Endothelial cell of umbilical vein (primary cell): ENCODE results near the gene CTBP1. TPM values are rescaled to one million over a fixed set of nuclear protein-coding genes. Genes with fewer than 3 reads are reported as not detected.

Experiments
- BruUV-seq: library from RNA; stranded (reverse); fragments of 400-500 nt; replicated peaks from 2 replicates; lab custom pipeline; 2021; lab: Mats Ljungman, UMichigan
- CTCF ChIA-PET: fragments of 300-600, 350-600 bp; sonication (Branson Sonifier 250); formaldehyde crosslinking; loops from one replicate; lab custom pipeline; 2021; ENCODE audit warnings: antibody characterized with exemption, inconsistent platforms; lab: Charles Lee
- POLR2A ChIA-PET: fragments of 300-600, 350-600 bp; sonication (Branson Sonifier 250); formaldehyde crosslinking; loops from one replicate; lab custom pipeline; 2021; ENCODE audit warnings: antibody characterized with exemption, inconsistent platforms; lab: Charles Lee
- DNase-seq: peaks from one replicate; pipeline ENCODE4 v3.0.0-alpha.2; 2011; ENCODE audit warnings: low read depth, low spot score
- FAIRE-seq: peaks from 2 replicates; lab custom pipeline; 2011; peaks lifted over from hg19 to GRCh38; lab: Jason Lieb, UNC
- H2AFZ ChIP-seq: 2 replicates; pipeline ENCODE4 v1.6.0; 2012; ENCODE audit warnings: low read depth, low read length, control low read depth, inconsistent platforms
- H3K27ac ChIP-seq: 2 replicates; pipeline ENCODE4 v1.5.1; 2011; ENCODE audit warnings: low read depth, mild to moderate bottlenecking, control low read depth, low read length, moderate library complexity; ENCODE audit not compliant: insufficient read depth
- H3K27me3 ChIP-seq, 2 experiments: 2 replicates each; pipeline versions ENCODE4 v1.6.0 to v1.6.1; 2011; ENCODE audit warnings: low read length in 2 of 2, mixed read lengths in 1 of 2; ENCODE audit not compliant: control insufficient read depth in 2 of 2, insufficient read depth in 2 of 2
- H3K36me3 ChIP-seq, 2 experiments: 2 replicates in 1 of 2; 3 replicates in 1 of 2; pipeline ENCODE4 v1.5.1; 2011; ENCODE audit warnings: low read length in 2 of 2, mild to moderate bottlenecking in 1 of 2, moderate library complexity in 1 of 2; ENCODE audit not compliant: control insufficient read depth in 2 of 2, insufficient read depth in 2 of 2; ENCODE audit errors: extremely low read depth in 1 of 2
- H3K4me1 ChIP-seq: 3 replicates; pipeline ENCODE4 v1.5.1; 2011; ENCODE audit warnings: mild to moderate bottlenecking, low read length; ENCODE audit not compliant: control insufficient read depth, insufficient read depth; ENCODE audit errors: extremely low read depth
- H3K4me2 ChIP-seq: 2 replicates; pipeline ENCODE4 v1.6.1; 2011; ENCODE audit warnings: low read length, control low read depth, mixed read lengths; ENCODE audit not compliant: insufficient read depth
- H3K4me3 ChIP-seq, 3 experiments: fragments of 200-600 bp in 1 of 3; sonication (generic), shearing (Covaris generic) in 1 of 3; replicated peaks in 1 of 3; 2 replicates each; pipeline ENCODE4 v1.5.1; 2011 to 2016; ENCODE audit warnings: control low read depth in 3 of 3, low read length in 3 of 3, mild to moderate bottlenecking in 2 of 3, inconsistent platforms in 1 of 3, low read depth in 1 of 3, moderate library complexity in 1 of 3; ENCODE audit not compliant: insufficient read depth in 1 of 3
- H3K79me2 ChIP-seq: 2 replicates; pipeline ENCODE4 v1.6.0; 2012; ENCODE audit warnings: low read length, inconsistent platforms; ENCODE audit not compliant: control insufficient read depth, insufficient read depth
- H3K9ac ChIP-seq: replicated peaks from 2 replicates; pipeline ENCODE3; 2011; ENCODE audit warnings: low read length, control low read depth; ENCODE audit not compliant: insufficient read depth; ENCODE audit errors: extremely low read depth
- H3K9me1 ChIP-seq: replicated peaks from 3 replicates; pipeline ENCODE4 v1.6.0; 2011; ENCODE audit warnings: mild to moderate bottlenecking, low read length; ENCODE audit not compliant: control insufficient read depth, insufficient read depth; ENCODE audit errors: extremely low read depth
- H3K9me3 ChIP-seq: replicated peaks from 2 replicates; pipeline ENCODE4 v1.5.1; 2012; ENCODE audit warnings: low read length, inconsistent platforms; ENCODE audit not compliant: control insufficient read depth, insufficient read depth
- H4K20me1 ChIP-seq: replicated peaks from 2 replicates; pipeline ENCODE3; 2011; ENCODE audit warnings: mild to moderate bottlenecking, low read length; ENCODE audit not compliant: control insufficient read depth, insufficient read depth; ENCODE audit errors: extremely low read depth
- EZH2 ChIP-seq: IDR thresholded peaks from 2 replicates; pipeline ENCODE4 v1.6.1; 2012; ENCODE audit warnings: borderline replicate concordance, low read depth, mild to moderate bottlenecking, moderate library complexity, low read length, inconsistent platforms; ENCODE audit not compliant: severe bottlenecking
- FOS ChIP-seq: IDR thresholded peaks from 2 replicates; pipeline ENCODE4 v1.6.1; 2011; ENCODE audit warnings: mild to moderate bottlenecking, low read length, moderate library complexity, borderline replicate concordance; ENCODE audit not compliant: insufficient read depth
- GATA2 ChIP-seq: IDR thresholded peaks from 2 replicates; pipeline ENCODE4 v1.7.0; 2011; ENCODE audit warnings: low read depth, mild to moderate bottlenecking, moderate library complexity, mixed read lengths, low read length; ENCODE audit not compliant: insufficient read length, insufficient read depth
- JUN ChIP-seq: IDR thresholded peaks from 2 replicates; pipeline ENCODE4 v1.6.1; 2011; ENCODE audit warnings: borderline replicate concordance, low read depth; ENCODE audit not compliant: insufficient read length, insufficient read depth
- MYC ChIP-seq: IDR thresholded peaks from one replicate; pipeline ENCODE4 v1.6.1; 2011; ENCODE audit warnings: mild to moderate bottlenecking, low read depth, low read length
- POLR2AphosphoS5 ChIP-seq: IDR thresholded peaks from 2 replicates; pipeline ENCODE4 v1.6.1; 2012; ENCODE audit warnings: low read depth, mild to moderate bottlenecking, control low read depth, low read length, moderate library complexity; ENCODE audit not compliant: insufficient read depth
- dilution Hi-C: fragments of 300-500 bp; cut with MboI; formaldehyde crosslinking; loops from one replicate; pipeline ENCODE4 v1.15.0; 2019; ENCODE audit warnings: low sequenced_read_pairs; ENCODE audit not compliant: extremely low pct_ligation_motif_present
- intact Hi-C: fragments of 100-400 bp; cut with micrococcal nuclease; formaldehyde crosslinking; loops from one replicate; pipeline ENCODE4 v1.10.0; 2022
- polyA plus RNA-seq, 4 experiments: library from polyadenylated mRNA; depleted of rRNA in 3 of 4; stranded (reverse) in 3 of 4; unstranded in 1 of 4; fragments of >200 nt; gene quantifications; 2 replicates each; pipeline versions ENCODE4 v1.2.1 to v1.2.3, GENCODE V29; 2011 to 2012; ENCODE audit warnings: missing spikeins in 1 of 4
- total RNA-seq: library from RNA; stranded (reverse); gene quantifications from 2 replicates; pipeline ENCODE4 v1.2.3, GENCODE V29; 2021
- TF ChIP-seq, protein P1 (sequence below), 2 donors: IDR thresholded peaks; 1 replicate in 1 of 2; 2 replicates in 1 of 2; pipeline ENCODE4 v1.5.1; 2011; ENCODE audit warnings: low read length in 2 of 2, mild to moderate bottlenecking in 2 of 2, moderate library complexity in 2 of 2, control low read depth in 1 of 2, inconsistent platforms in 1 of 2, low read depth in 1 of 2; ENCODE audit not compliant: insufficient read depth in 1 of 2; ENCODE audit errors: extremely low read depth in 1 of 2

Gene CTBP1
- total and polyA plus RNA-seq, 2 donors (not counting 3 experiments of a cell fraction or from before 2014, with no cell fraction given): 165 to 167 TPM

DNA sequence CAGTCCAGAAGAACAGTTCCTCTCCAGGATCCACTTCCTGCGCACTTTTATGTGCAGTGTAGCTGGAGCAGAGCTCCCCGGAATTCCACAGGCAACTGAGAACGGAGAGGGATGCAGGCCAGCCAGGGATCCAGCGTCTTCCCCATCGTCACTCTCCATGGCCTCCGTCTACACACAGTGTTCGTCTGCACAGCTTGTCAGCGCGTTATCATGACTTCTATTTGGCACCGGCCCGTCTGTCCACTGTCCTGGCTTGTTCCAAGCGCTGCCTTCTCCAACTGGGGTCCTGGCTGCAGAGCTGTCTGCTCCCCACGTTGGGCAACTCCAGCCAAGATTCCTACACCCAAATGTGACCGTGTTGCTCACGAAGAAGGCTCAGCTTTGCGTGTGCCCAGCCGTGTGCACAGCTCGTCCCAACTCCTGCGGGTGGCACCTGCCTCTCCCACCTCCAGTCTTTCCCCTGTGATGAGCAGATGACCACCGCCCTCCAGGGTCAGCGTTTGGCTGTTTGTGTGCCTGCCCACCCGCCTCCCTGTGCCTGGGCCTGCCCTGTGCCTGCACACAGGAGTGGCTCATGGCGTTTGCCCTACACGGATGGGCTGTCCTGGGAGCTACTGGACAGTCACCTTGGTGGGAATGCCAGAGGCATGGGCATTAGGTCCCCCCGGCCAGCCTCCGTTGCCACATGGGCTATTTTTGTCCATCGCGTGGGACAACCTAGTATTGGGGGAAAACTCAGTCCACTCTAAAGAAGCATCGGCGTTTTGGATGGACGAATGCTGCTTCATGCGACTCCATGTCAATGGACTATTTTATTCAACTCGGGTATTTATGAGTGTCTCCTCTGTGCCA, 2.2 kb upstream of the CTBP1 start:
- H2AFZ ChIP-seq: no peak overlapping the region
- FAIRE-seq: no peak
- intact Hi-C loops: no loop called here

More for the DNA sequence above, 2.2 kb upstream of the CTBP1 start:
- Histone ChIP-seq H3K27me3 (no peaks in the 10 kb centered on the region), H3K4me1 (peaks cover 17% of the 10 kb centered on the region), H3K4me3 (no peak overlapping the region), H3K4me2 (no peak overlapping the region), H4K20me1 (no peaks in the 10 kb centered on the region), H3K27ac (no peak overlapping the region), H3K9me1 (no peaks in the 10 kb centered on the region), H3K9me3 (no peaks in the 10 kb centered on the region), H3K79me2 (peaks cover 27% of the 10 kb centered on the region), H3K9ac (no peak overlapping the region), H3K36me3 (no peaks in the 10 kb centered on the region)
- no TSS peak for BruUV-seq
- TF ChIP-seq GATA2: no peak
- TF ChIP-seq, protein P1, sequence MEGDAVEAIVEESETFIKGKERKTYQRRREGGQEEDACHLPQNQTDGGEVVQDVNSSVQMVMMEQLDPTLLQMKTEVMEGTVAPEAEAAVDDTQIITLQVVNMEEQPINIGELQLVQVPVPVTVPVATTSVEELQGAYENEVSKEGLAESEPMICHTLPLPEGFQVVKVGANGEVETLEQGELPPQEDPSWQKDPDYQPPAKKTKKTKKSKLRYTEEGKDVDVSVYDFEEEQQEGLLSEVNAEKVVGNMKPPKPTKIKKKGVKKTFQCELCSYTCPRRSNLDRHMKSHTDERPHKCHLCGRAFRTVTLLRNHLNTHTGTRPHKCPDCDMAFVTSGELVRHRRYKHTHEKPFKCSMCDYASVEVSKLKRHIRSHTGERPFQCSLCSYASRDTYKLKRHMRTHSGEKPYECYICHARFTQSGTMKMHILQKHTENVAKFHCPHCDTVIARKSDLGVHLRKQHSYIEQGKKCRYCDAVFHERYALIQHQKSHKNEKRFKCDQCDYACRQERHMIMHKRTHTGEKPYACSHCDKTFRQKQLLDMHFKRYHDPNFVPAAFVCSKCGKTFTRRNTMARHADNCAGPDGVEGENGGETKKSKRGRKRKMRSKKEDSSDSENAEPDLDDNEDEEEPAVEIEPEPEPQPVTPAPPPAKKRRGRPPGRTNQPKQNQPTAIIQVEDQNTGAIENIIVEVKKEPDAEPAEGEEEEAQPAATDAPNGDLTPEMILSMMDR (IDR thresholded peaks at IDR 0.05; ENCODE audit: extremely low read depth in 1 of 2, insufficient read depth in 1 of 2, low read depth in 1 of 2, low read length in 2 of 2): no peak
- no peak for TF ChIP-seq JUN
- TF ChIP-seq POLR2AphosphoS5: no peak
- no peak for TF ChIP-seq MYC
- TF ChIP-seq EZH2: no peak
- TF ChIP-seq FOS: no peak
- DNase-seq: no peak
- ChIA-PET POLR2A (interaction anchor here (2.1 kb wide), 1 partner anchor 95 kb away, joined by 5 read pairs; the partner anchor contains the start of gene UVSSA), CTCF (interaction anchor here (2.0 kb wide), 1 partner anchor 17 kb away, joined by 7 read pairs; no protein-coding TSS in a partner anchor)
- dilution Hi-C loops: no loop called here
